Measurements from ENCODE around the gene FRMD5. TPM values are rescaled to one million over a fixed set of nuclear protein-coding genes. Genes with fewer than 3 reads are reported as not detected.

Gene FRMD5
- total RNA-seq, 1 donor, result not detected

DNA sequence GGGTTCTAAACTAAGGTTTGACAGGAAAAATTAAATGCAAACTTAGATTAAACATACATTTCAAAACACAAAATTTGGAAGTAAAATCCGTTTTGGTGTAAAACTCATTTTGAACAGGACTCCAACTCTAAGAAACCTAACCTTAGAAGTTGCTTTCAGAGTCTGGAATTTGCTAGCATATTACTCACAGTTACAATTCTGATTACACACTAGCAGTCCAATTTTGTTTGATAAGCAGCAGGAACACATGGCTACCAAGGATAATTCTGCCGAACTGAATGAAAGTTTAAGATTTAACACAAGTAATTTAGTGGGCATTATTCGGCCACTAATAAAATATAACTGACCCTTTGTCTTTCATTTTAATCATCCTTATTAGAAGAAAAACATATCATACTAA is 49.6 kb downstream of the FRMD5 start:
- H3K4me3 ChIP-seq (ENCODE audit: low read length), result no peak overlapping the region
- H3K27me3 ChIP-seq (ENCODE audit: insufficient read depth, low read length), result peaks cover 2% of the 10 kb centered on the region
- H3K4me1 ChIP-seq (ENCODE audit: insufficient read depth, low read length), result no peaks in the 10 kb centered on the region
- no peaks in the 10 kb centered on the region for H3K9me3 ChIP-seq (ENCODE audit: low read depth, low read length)

DNA sequence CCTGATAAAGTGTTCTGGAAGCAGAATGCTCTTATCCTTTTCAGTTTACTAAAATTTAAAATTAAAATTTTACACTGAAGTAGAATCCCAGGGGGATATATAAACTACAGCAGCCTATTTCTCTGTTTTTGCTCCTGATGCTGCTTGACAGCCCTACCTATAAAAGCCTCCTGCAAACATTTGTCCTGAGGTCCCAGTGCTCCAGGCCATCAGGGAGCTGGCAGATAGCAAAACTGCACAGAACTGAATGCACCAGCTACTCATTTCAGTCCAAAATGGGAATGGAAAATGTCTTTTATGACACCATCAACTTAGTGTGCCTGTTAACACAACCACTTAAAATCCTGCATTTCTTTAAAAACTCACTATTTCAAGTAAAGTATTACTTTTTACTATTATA is 50.1 kb downstream of the FRMD5 start:
- no peak overlapping the region for H3K4me3 ChIP-seq (ENCODE audit: low read length)
- no peaks in the 10 kb centered on the region for H3K9me3 ChIP-seq (ENCODE audit: low read depth, low read length)
- no peaks in the 10 kb centered on the region for H3K4me1 ChIP-seq (ENCODE audit: insufficient read depth, low read length)
- H3K27me3 ChIP-seq (ENCODE audit: insufficient read depth, low read length), result peaks cover 2% of the 10 kb centered on the region

DNA sequence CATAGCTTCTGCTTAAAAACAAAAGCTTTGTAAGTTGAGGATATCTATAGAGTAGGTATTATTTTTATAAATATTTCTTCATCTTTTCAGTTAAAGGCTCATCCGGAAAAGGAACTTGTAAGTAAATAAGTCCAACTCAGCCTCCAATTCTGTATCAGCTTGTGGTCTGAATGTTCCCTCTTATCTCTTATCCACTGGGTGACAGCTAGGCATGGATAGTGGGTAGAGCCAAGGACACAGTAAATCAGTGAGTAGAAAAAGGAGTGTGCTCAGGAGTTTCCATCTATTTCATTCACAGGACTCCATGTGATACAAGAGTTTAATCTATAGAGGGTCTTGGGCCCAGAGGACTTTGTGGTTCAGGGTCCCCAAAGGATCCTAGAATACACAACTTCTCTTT is 50.9 kb downstream of the FRMD5 start:
- Histone ChIP-seq H3K4me1 (ENCODE audit: insufficient read depth, low read length) (no peaks in the 10 kb centered on the region), H3K27me3 (ENCODE audit: insufficient read depth, low read length) (no peaks in the 10 kb centered on the region), H3K9me3 (ENCODE audit: low read depth, low read length) (no peaks in the 10 kb centered on the region), H3K4me3 (ENCODE audit: low read length) (no peak overlapping the region)

GRCh38 chr15:44137750-44138149 is 57.3 kb downstream of the FRMD5 start:
- H3K27me3 ChIP-seq (ENCODE audit: insufficient read depth, low read length), result no peaks in the 10 kb centered on the region
- no peaks in the 10 kb centered on the region for H3K4me1 ChIP-seq (ENCODE audit: insufficient read depth, low read length)
- H3K4me3 ChIP-seq (ENCODE audit: low read length), result no peak overlapping the region
- no peaks in the 10 kb centered on the region for H3K9me3 ChIP-seq (ENCODE audit: low read depth, low read length)

DNA sequence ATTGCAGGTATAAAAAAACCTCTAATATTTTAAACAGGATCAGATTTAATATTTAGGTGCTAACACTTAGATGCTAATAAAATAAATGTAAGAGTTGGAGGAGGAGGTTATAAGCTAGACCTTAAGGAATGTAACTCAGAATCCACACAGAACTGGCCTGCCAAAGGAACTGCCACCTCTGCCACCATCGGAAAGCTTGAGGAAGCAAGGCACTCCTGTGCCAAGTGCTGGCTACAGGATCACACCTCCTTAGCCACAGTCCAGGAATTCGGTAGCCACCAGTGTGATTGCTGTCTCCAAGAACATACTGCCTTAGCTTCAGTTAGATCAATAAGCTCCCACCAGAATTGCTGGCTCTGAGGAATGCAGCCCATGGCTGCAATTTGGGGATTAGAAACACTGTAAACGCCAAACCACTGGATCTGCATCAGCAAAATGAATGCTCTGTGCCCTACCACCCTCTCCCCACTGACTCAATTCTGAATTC is 58.0 kb downstream of the FRMD5 start:
- H3K4me3 ChIP-seq (ENCODE audit: low read length), result no peak overlapping the region
- H3K27me3 ChIP-seq (ENCODE audit: insufficient read depth, low read length), result peaks cover 2% of the 10 kb centered on the region
- no peaks in the 10 kb centered on the region for H3K4me1 ChIP-seq (ENCODE audit: insufficient read depth, low read length)
- no peaks in the 10 kb centered on the region for H3K9me3 ChIP-seq (ENCODE audit: low read depth, low read length)

GRCh38 chr15:44132057-44132456 is 63.0 kb downstream of the FRMD5 start:
- Histone ChIP-seq H3K9me3 (ENCODE audit: low read depth, low read length) (no peaks in the 10 kb centered on the region), H3K4me3 (ENCODE audit: low read length) (no peak overlapping the region)

DNA sequence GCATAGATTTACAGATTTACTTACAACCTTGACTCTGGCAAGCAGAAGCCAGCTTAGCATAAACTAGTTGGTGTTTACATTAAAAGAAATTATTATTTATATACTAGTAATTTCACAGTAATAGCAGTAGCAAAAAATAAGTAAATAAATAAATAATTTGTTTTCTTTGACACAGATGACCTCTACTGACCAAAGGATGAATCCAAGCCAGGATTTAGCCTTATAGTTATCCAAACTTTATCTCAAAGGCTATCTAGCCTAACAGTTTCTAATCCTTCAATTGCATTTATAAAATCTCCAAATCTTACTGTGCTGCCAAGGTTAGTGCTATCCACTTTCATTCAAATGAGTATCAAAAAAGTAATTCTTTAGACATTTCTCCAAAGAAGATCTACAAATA is 64.3 kb downstream of the FRMD5 start:
- Histone ChIP-seq H3K27me3 (ENCODE audit: insufficient read depth, low read length) (peaks cover 5% of the 10 kb centered on the region), H3K4me1 (ENCODE audit: insufficient read depth, low read length) (no peaks in the 10 kb centered on the region), H3K9me3 (ENCODE audit: low read depth, low read length) (no peaks in the 10 kb centered on the region), H3K4me3 (ENCODE audit: low read length) (no peak overlapping the region)

More at GRCh38 chr15:44132057-44132456, 63.0 kb downstream of the FRMD5 start:
- peaks cover 5% of the 10 kb centered on the region for H3K27me3 ChIP-seq (ENCODE audit: insufficient read depth, low read length)
- H3K4me1 ChIP-seq (ENCODE audit: insufficient read depth, low read length), result no peaks in the 10 kb centered on the region

DNA sequence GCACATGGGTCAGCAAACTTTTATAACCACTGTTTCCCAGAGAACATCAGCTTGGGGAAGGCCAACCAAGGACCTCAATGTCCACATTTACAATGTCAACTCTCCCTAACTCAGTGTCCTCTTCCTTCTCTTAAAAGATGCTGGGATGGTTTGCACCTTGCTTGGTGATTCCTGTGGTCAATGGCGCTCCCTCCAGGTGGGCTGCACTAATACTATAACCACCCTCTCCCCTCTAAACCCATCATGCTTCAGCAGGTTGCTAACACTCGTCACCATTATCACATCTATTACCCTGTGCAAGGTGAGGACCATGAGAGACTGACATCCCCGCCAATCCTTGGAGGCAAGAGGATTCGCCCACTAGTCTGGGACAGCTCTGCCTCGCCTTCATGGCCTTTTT is 65.2 kb downstream of the FRMD5 start:
- H3K4me1 ChIP-seq (ENCODE audit: insufficient read depth, low read length), result no peaks in the 10 kb centered on the region
- no peak overlapping the region for H3K4me3 ChIP-seq (ENCODE audit: low read length)
- H3K9me3 ChIP-seq (ENCODE audit: low read depth, low read length), result no peaks in the 10 kb centered on the region
- peaks cover 5% of the 10 kb centered on the region for H3K27me3 ChIP-seq (ENCODE audit: insufficient read depth, low read length)

DNA sequence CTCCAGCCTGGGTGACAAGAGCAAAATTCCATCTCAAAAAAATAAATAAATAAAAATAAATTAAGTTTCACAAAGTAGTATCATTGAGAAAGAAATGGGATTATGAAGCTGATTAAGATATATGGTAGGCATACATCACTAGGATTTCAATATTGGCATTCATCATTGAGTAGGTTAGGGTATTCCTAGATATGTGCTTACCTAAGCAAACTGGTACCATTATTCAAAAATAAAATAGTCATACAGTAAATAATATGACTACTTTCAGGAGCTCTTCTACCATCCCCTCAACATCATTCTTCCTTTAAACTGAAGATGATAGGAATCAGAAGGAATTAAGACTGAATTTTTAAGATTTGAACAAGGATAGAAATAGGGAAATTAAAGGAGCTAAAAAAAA is 66.6 kb downstream of the FRMD5 start:
- Histone ChIP-seq H3K27me3 (ENCODE audit: insufficient read depth, low read length) (peaks cover 5% of the 10 kb centered on the region), H3K4me3 (ENCODE audit: low read length) (no peak overlapping the region), H3K9me3 (ENCODE audit: low read depth, low read length) (no peaks in the 10 kb centered on the region), H3K4me1 (ENCODE audit: insufficient read depth, low read length) (no peaks in the 10 kb centered on the region)

DNA sequence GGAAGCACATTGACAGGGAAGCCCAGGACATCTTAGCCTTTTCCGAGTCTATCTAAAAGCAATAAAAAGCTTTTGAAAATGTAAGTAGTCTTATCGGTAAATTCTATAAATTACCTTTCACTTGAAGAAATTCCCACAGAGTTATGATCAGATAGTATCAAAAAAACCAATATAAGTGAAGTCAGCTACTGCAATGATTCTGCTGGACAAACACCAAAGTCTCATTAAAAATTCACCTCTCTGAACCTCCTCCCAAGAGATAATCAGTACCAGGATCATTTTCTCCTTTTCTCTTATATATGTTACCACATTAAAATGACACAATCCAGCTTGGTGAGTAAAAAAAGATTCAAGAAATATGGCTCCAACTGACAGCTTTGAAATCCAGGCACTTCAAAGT is 69.2 kb downstream of the FRMD5 start:
- Histone ChIP-seq H3K9me3 (ENCODE audit: low read depth, low read length) (no peaks in the 10 kb centered on the region), H3K4me1 (ENCODE audit: insufficient read depth, low read length) (no peaks in the 10 kb centered on the region), H3K27me3 (ENCODE audit: insufficient read depth, low read length) (peaks cover 3% of the 10 kb centered on the region), H3K4me3 (ENCODE audit: low read length) (no peak overlapping the region)

DNA sequence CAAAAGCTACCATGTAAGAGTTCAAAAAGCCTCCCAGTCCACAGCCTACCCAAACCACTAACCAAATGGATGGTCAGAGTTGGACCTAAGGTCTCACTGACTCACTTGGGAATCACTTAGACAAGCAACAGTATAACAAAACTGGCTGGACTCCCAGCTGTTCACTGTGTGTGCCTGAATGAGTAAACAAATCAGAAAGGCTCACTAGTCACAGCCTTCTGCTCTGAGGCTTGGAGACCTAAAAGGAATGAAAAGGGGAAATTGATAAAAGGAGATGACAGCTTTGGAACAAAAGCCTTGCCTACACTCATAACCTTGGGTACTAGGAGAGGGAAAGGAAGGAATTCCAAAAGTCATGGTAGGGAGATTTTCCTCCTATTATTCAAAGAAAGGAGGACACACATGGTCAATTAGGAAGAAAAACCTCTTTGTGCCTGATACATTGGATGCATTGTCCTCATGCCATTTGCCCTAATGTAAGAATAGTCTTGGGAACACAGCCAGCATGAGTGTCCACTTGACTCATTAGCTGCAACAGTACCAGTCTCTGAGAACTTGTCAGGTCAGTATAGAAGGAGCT is 92.3 kb downstream of the FRMD5 start:
- peaks cover 5% of the 10 kb centered on the region for H3K27me3 ChIP-seq (ENCODE audit: insufficient read depth, low read length)
- no peaks in the 10 kb centered on the region for H3K9me3 ChIP-seq (ENCODE audit: low read depth, low read length)
- H3K4me3 ChIP-seq (ENCODE audit: low read length), result no peak overlapping the region

GRCh38 chr15:44101944-44102343 is 93.1 kb downstream of the FRMD5 start:
- no peaks in the 10 kb centered on the region for H3K9me3 ChIP-seq (ENCODE audit: low read depth, low read length)
- no peaks in the 10 kb centered on the region for H3K4me1 ChIP-seq (ENCODE audit: insufficient read depth, low read length)
- no peak overlapping the region for H3K4me3 ChIP-seq (ENCODE audit: low read length)
- H3K27me3 ChIP-seq (ENCODE audit: insufficient read depth, low read length), result peaks cover 5% of the 10 kb centered on the region

More for the DNA sequence above, 92.3 kb downstream of the FRMD5 start:
- H3K4me1 ChIP-seq (ENCODE audit: insufficient read depth, low read length), result no peaks in the 10 kb centered on the region

GRCh38 chr15:44101286-44101685 is 93.8 kb downstream of the FRMD5 start:
- H3K4me3 ChIP-seq (ENCODE audit: low read length), result no peak overlapping the region
- peaks cover 5% of the 10 kb centered on the region for H3K27me3 ChIP-seq (ENCODE audit: insufficient read depth, low read length)
- H3K9me3 ChIP-seq (ENCODE audit: low read depth, low read length), result no peaks in the 10 kb centered on the region
- H3K4me1 ChIP-seq (ENCODE audit: insufficient read depth, low read length), result no peaks in the 10 kb centered on the region

- no peak overlapping the region for H3K4me3 ChIP-seq (ENCODE audit: low read length)
- H3K9me3 ChIP-seq (ENCODE audit: low read depth, low read length), result no peaks in the 10 kb centered on the region
- no peaks in the 10 kb centered on the region for H3K4me1 ChIP-seq (ENCODE audit: insufficient read depth, low read length)
- H3K27me3 ChIP-seq (ENCODE audit: insufficient read depth, low read length), result peaks cover 7% of the 10 kb centered on the region
Observed at GRCh38 chr15:44099671-44100070, 95.4 kb downstream of the FRMD5 start.

- H3K9me3 ChIP-seq (ENCODE audit: low read depth, low read length), result no peaks in the 10 kb centered on the region
- no peak overlapping the region for H3K4me3 ChIP-seq (ENCODE audit: low read length)
- peaks cover 2% of the 10 kb centered on the region for H3K27me3 ChIP-seq (ENCODE audit: insufficient read depth, low read length)
- H3K4me1 ChIP-seq (ENCODE audit: insufficient read depth, low read length), result no peaks in the 10 kb centered on the region
Observed at GRCh38 chr15:44097552-44097951, 97.5 kb downstream of the FRMD5 start.

GRCh38 chr15:44096596-44096995 is 98.5 kb downstream of the FRMD5 start:
- no peaks in the 10 kb centered on the region for H3K9me3 ChIP-seq (ENCODE audit: low read depth, low read length)
- peaks cover 2% of the 10 kb centered on the region for H3K27me3 ChIP-seq (ENCODE audit: insufficient read depth, low read length)
- no peak overlapping the region for H3K4me3 ChIP-seq (ENCODE audit: low read length)
- H3K4me1 ChIP-seq (ENCODE audit: insufficient read depth, low read length), result no peaks in the 10 kb centered on the region
